ENCODE measurements around the gene RBM24. TPM values are rescaled to one million over a fixed set of nuclear protein-coding genes. Genes with fewer than 3 reads are reported as not detected.

Gene RBM24
- polyA plus RNA-seq, 1 donor from 2014 or later: 4.9 TPM

DNA sequence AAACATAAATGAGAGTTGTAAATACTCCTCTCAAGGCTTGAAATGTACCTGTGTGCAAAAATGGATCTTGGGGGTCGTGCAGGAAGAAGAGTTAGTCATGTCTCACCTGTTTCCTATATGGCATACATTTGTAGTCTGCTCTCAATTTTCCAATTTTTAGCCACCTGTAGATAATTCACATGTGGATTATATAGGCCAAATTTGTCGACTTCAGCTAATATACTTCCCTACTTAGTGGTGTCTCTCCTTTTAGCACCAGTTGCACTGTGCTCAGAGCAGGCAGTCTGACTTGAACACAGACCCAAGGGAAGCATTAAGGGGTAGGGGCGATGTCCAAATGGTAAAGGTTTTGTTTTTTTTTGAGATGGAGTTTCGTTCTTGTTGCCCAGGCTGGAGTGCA is 1.9 kb downstream of the RBM24 start:
- Histone ChIP-seq H3K4me3 (ENCODE audit: low read length) (peak overlapping the region; percentile 82), H3K27me3 (ENCODE audit: insufficient read depth, low read depth, low read length) (peaks cover 28% of the 10 kb centered on the region), H3K36me3 (ENCODE audit: insufficient read depth, low read length) (no peaks in the 10 kb centered on the region), H3F3A (ENCODE audit: insufficient read depth, low read length, poor library complexity, severe bottlenecking) (no peaks in the 10 kb centered on the region), H2AFZ (ENCODE audit: low read depth, low read length) (no peak overlapping the region), H3K79me2 (replicated peaks; ENCODE audit: insufficient read depth, low read length) (no peaks in the 10 kb centered on the region), H3K4me2 (ENCODE audit: low read length) (no peak overlapping the region), H4K20me1 (ENCODE audit: insufficient read depth) (no peaks in the 10 kb centered on the region), H3K9me2 (ENCODE audit: insufficient read depth, low read length) (no peaks in the 10 kb centered on the region), H3K27ac (ENCODE audit: low read length) (no peak overlapping the region), H3K9ac (ENCODE audit: low read length) (no peak overlapping the region), H3K9me3 (ENCODE audit: low read length) (no peaks in the 10 kb centered on the region)
- TF ChIP-seq POLR2AphosphoS5 (IDR thresholded peaks at IDR 0.05) (no peak), EZH2 (IDR thresholded peaks at IDR 0.05; ENCODE audit: borderline replicate concordance, insufficient read depth, low read length, poor library complexity, severe bottlenecking) (no peak), EP300 (conservative IDR thresholded peaks at IDR 0.05; ENCODE audit: poor library complexity, severe bottlenecking) (no peak), TAF1 (IDR thresholded peaks at IDR 0.05; ENCODE audit: low read depth) (no peak), SMC3 (conservative IDR thresholded peaks at IDR 0.05; ENCODE audit: poor library complexity) (no peak), RAD21 (conservative IDR thresholded peaks at IDR 0.05) (no peak), MXI1 (conservative IDR thresholded peaks at IDR 0.05; ENCODE audit: poor library complexity, severe bottlenecking) (no peak)
- TF ChIP-seq, protein P1, sequence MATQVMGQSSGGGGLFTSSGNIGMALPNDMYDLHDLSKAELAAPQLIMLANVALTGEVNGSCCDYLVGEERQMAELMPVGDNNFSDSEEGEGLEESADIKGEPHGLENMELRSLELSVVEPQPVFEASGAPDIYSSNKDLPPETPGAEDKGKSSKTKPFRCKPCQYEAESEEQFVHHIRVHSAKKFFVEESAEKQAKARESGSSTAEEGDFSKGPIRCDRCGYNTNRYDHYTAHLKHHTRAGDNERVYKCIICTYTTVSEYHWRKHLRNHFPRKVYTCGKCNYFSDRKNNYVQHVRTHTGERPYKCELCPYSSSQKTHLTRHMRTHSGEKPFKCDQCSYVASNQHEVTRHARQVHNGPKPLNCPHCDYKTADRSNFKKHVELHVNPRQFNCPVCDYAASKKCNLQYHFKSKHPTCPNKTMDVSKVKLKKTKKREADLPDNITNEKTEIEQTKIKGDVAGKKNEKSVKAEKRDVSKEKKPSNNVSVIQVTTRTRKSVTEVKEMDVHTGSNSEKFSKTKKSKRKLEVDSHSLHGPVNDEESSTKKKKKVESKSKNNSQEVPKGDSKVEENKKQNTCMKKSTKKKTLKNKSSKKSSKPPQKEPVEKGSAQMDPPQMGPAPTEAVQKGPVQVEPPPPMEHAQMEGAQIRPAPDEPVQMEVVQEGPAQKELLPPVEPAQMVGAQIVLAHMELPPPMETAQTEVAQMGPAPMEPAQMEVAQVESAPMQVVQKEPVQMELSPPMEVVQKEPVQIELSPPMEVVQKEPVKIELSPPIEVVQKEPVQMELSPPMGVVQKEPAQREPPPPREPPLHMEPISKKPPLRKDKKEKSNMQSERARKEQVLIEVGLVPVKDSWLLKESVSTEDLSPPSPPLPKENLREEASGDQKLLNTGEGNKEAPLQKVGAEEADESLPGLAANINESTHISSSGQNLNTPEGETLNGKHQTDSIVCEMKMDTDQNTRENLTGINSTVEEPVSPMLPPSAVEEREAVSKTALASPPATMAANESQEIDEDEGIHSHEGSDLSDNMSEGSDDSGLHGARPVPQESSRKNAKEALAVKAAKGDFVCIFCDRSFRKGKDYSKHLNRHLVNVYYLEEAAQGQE (IDR thresholded peaks at IDR 0.05; ENCODE audit: borderline replicate concordance): no peak
- TF ChIP-seq, protein P2, sequence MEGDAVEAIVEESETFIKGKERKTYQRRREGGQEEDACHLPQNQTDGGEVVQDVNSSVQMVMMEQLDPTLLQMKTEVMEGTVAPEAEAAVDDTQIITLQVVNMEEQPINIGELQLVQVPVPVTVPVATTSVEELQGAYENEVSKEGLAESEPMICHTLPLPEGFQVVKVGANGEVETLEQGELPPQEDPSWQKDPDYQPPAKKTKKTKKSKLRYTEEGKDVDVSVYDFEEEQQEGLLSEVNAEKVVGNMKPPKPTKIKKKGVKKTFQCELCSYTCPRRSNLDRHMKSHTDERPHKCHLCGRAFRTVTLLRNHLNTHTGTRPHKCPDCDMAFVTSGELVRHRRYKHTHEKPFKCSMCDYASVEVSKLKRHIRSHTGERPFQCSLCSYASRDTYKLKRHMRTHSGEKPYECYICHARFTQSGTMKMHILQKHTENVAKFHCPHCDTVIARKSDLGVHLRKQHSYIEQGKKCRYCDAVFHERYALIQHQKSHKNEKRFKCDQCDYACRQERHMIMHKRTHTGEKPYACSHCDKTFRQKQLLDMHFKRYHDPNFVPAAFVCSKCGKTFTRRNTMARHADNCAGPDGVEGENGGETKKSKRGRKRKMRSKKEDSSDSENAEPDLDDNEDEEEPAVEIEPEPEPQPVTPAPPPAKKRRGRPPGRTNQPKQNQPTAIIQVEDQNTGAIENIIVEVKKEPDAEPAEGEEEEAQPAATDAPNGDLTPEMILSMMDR (IDR thresholded peaks at IDR 0.05; ENCODE audit: poor library complexity, severe bottlenecking): no peak

DNA sequence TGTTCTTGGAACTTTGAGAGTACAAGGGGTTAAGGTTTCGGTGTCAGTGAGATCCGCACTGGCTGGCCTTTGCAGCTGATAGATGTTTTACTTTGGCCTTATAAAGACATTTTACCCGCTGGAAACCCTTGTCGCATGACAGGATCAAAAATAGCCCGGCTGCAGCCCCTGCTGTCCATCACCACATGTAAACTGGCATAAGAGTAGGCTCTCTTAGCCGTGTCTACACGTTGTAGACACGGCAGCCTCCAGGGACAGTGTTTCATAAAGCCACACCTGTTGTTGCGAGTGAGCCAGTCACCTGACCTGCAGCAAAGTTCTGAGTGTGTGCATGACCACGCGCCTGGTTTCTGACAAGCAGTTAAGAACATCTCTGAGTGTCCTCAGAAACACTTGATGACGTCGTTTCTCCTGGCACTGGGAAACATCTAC is 8.5 kb downstream of the RBM24 start:
- H3K9me3 ChIP-seq (ENCODE audit: low read length): no peaks in the 10 kb centered on the region
- no peaks in the 10 kb centered on the region for H3K79me2 ChIP-seq (replicated peaks; ENCODE audit: insufficient read depth, low read length)
- no peak overlapping the region for H3K4me3 ChIP-seq (ENCODE audit: low read length)
- no peaks in the 10 kb centered on the region for H3K27me3 ChIP-seq (ENCODE audit: insufficient read depth, low read depth, low read length)
- no peaks in the 10 kb centered on the region for H3F3A ChIP-seq (ENCODE audit: insufficient read depth, low read length, poor library complexity, severe bottlenecking)
- H3K9me2 ChIP-seq (ENCODE audit: insufficient read depth, low read length): no peaks in the 10 kb centered on the region
- H2AFZ ChIP-seq (ENCODE audit: low read depth, low read length): no peak overlapping the region
- H3K4me2 ChIP-seq (ENCODE audit: low read length): no peak overlapping the region
- no peak for TF ChIP-seq SMC3 (conservative IDR thresholded peaks at IDR 0.05; ENCODE audit: poor library complexity)
- no peak for TF ChIP-seq RAD21 (conservative IDR thresholded peaks at IDR 0.05)
- no peak for TF ChIP-seq EZH2 (IDR thresholded peaks at IDR 0.05; ENCODE audit: borderline replicate concordance, insufficient read depth, low read length, poor library complexity, severe bottlenecking)
- no peak for TF ChIP-seq TAF1 (IDR thresholded peaks at IDR 0.05; ENCODE audit: low read depth)
- TF ChIP-seq, protein P1 (IDR thresholded peaks at IDR 0.05; ENCODE audit: borderline replicate concordance): no peak
- TF ChIP-seq EP300 (conservative IDR thresholded peaks at IDR 0.05; ENCODE audit: poor library complexity, severe bottlenecking): no peak
- TF ChIP-seq, protein P2 (IDR thresholded peaks at IDR 0.05; ENCODE audit: poor library complexity, severe bottlenecking): no peak
- no peak for TF ChIP-seq POLR2AphosphoS5 (IDR thresholded peaks at IDR 0.05)
- no peak for TF ChIP-seq MXI1 (conservative IDR thresholded peaks at IDR 0.05; ENCODE audit: poor library complexity, severe bottlenecking)
- no peak overlapping the region for H3K9ac ChIP-seq (ENCODE audit: low read length)
- H3K36me3 ChIP-seq (ENCODE audit: insufficient read depth, low read length): no peaks in the 10 kb centered on the region
- no peaks in the 10 kb centered on the region for H4K20me1 ChIP-seq (ENCODE audit: insufficient read depth)
- no peak overlapping the region for H3K27ac ChIP-seq (ENCODE audit: low read length)
